IMR-90 (cell line): ENCODE data around the gene CMIP.

Source experiments
- BHLHE40 ChIP-seq: fragments of 150-350 bp; IDR thresholded peaks from 2 replicates; pipeline ENCODE4 v1.6.1; 2016; ENCODE audit warnings: mild to moderate bottlenecking, low read depth, low read length
- CTCF ChIP-seq: conservative IDR thresholded peaks from 2 replicates; pipeline ENCODE4 v1.5.1; 2012; ENCODE audit warnings: mild to moderate bottlenecking, low read depth, low read length, improper control_type of control experiment
- ELK1 ChIP-seq: fragments of 150-350 bp; IDR thresholded peaks from 2 replicates; pipeline ENCODE4 v1.6.1; 2016; ENCODE audit warnings: low read depth, mild to moderate bottlenecking, low read length, moderate library complexity, borderline replicate concordance
- MAFK ChIP-seq: IDR thresholded peaks from 2 replicates; pipeline ENCODE4 v1.6.1; 2012; ENCODE audit warnings: low read depth, low read length, improper control_type of control experiment
- RFX5 ChIP-seq: IDR thresholded peaks from 2 replicates; pipeline ENCODE4 v1.8.0; 2012; ENCODE audit warnings: low read depth, mild to moderate bottlenecking, low read length, moderate library complexity

- TF ChIP-seq CTCF (no peak), RFX5 (no peak), MAFK (no peak), BHLHE40 (no peak), ELK1 (no peak)
Measured at GRCh38 chr16:81582655-81583441, 138.2 kb downstream of the CMIP start.
